DOHH2 (cell line): ENCODE results near the gene CNGA1.

Source experiments
- H3F3A ChIP-seq: fragments of 200-600 bp; sonication (generic), shearing (Covaris generic); 2 replicates; pipeline ENCODE4 v1.6.0; 2016; ENCODE audit warnings: antibody characterized with exemption, mild to moderate bottlenecking; ENCODE audit not compliant: control insufficient read depth, insufficient read depth
- H3K27ac ChIP-seq: fragments of 200-600 bp; sonication (generic); 2 replicates; pipeline ENCODE4 v1.5.1; 2014; ENCODE audit warnings: low read depth, mild to moderate bottlenecking, low read length, moderate library complexity
- H3K27me3 ChIP-seq: fragments of 200-600 bp; sonication (generic); 2 replicates; pipeline ENCODE4 v1.6.1; 2014; ENCODE audit warnings: mild to moderate bottlenecking, low read length, mixed read lengths; ENCODE audit not compliant: control insufficient read depth
- H3K36me3 ChIP-seq: fragments of 200-600 bp; sonication (generic); 2 replicates; pipeline ENCODE4 v1.6.1; 2014; ENCODE audit warnings: mild to moderate bottlenecking, low read length, moderate library complexity, mixed read lengths; ENCODE audit not compliant: control insufficient read depth
- H3K4me1 ChIP-seq: fragments of 200-600 bp; sonication (generic); 2 replicates; pipeline ENCODE4 v1.6.1; 2014; ENCODE audit warnings: mild to moderate bottlenecking, low read length, mixed read lengths; ENCODE audit not compliant: control insufficient read depth
- H3K4me2 ChIP-seq: fragments of 200-600 bp; sonication (generic); 2 replicates; pipeline ENCODE4 v1.6.0; 2014; ENCODE audit warnings: mild to moderate bottlenecking, low read length, moderate library complexity
- H3K4me3 ChIP-seq: fragments of 200-600 bp; sonication (generic); 2 replicates; pipeline ENCODE4 v1.5.1; 2014; ENCODE audit warnings: mild to moderate bottlenecking, low read length, mixed read lengths
- H3K79me2 ChIP-seq: fragments of 200-600 bp; sonication (generic); 2 replicates; pipeline ENCODE4 v1.6.1; 2014; ENCODE audit warnings: mild to moderate bottlenecking, low read length, mixed read lengths; ENCODE audit not compliant: control insufficient read depth
- H3K9me2 ChIP-seq: fragments of 200-600 bp; sonication (generic); replicated peaks from 2 replicates; pipeline ENCODE4 v1.6.1; 2014; ENCODE audit warnings: mild to moderate bottlenecking, low read length, mixed read lengths; ENCODE audit not compliant: control insufficient read depth
- H3K9me3 ChIP-seq: fragments of 200-600 bp; sonication (generic); 2 replicates; pipeline ENCODE4 v1.6.1; 2014; ENCODE audit warnings: antibody characterized with exemption, low read length, mixed read lengths; ENCODE audit not compliant: control insufficient read depth, insufficient read depth
- H4K20me1 ChIP-seq: fragments of 200-600 bp; sonication (generic); 2 replicates; pipeline ENCODE4 v1.6.0; 2014; ENCODE audit warnings: low read depth, mild to moderate bottlenecking, antibody characterized with exemption, low read length, moderate library complexity; ENCODE audit not compliant: control insufficient read depth, insufficient read depth
- EZH2phosphoT487 ChIP-seq: fragments of 200-600 bp; sonication (generic); IDR thresholded peaks from 2 replicates; pipeline ENCODE4 v1.6.1; 2017; ENCODE audit warnings: borderline replicate concordance, mild to moderate bottlenecking, antibody characterized with exemption, low read length, moderate library complexity, mixed read lengths
- TF ChIP-seq, protein P1 (sequence below): fragments of 200-600 bp; sonication (generic); IDR thresholded peaks from one replicate; pipeline ENCODE4 v1.5.1; 2014; ENCODE audit warnings: antibody characterized with exemption, mild to moderate bottlenecking, low read depth, low read length; ENCODE audit not compliant: poor library complexity, severe bottlenecking

The CNGA1 gene

DNA sequence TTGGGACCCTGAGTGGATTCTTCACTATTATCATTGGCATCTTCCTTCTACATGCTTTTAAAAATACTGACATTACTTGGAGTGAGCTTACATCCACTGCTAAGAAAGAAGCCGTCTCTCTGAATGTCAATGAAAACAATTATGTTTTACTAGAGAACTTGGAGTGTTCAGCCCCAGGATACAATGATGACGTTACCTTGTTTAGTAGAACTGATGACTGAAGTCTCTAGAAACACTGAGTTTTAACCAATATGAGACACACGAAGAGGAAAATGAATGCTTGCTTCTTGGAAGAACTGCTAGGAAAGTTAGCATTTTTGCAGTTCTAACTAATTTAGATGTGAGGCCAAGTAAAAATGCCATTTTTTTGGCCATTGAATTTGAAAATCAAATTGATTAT, 19.5 kb upstream of the CNGA1 start:
- Histone ChIP-seq H3K9me3 (no peaks in the 10 kb centered on the region), H3K4me3 (peak overlapping the region; percentile 57), H3K9me2 (no peaks in the 10 kb centered on the region), H3F3A (peaks cover 24% of the 10 kb centered on the region), H3K4me1 (peaks cover 84% of the 10 kb centered on the region), H3K79me2 (no peaks in the 10 kb centered on the region), H3K27me3 (no peaks in the 10 kb centered on the region), H4K20me1 (no peaks in the 10 kb centered on the region), H3K27ac (peak overlapping the region; percentile 85), H3K36me3 (peaks cover 3% of the 10 kb centered on the region; the same call in 1 of the 2 replicates), H3K4me2 (peak overlapping the region; percentile 81)
- no peak for TF ChIP-seq EZH2phosphoT487
- TF ChIP-seq, protein P1, sequence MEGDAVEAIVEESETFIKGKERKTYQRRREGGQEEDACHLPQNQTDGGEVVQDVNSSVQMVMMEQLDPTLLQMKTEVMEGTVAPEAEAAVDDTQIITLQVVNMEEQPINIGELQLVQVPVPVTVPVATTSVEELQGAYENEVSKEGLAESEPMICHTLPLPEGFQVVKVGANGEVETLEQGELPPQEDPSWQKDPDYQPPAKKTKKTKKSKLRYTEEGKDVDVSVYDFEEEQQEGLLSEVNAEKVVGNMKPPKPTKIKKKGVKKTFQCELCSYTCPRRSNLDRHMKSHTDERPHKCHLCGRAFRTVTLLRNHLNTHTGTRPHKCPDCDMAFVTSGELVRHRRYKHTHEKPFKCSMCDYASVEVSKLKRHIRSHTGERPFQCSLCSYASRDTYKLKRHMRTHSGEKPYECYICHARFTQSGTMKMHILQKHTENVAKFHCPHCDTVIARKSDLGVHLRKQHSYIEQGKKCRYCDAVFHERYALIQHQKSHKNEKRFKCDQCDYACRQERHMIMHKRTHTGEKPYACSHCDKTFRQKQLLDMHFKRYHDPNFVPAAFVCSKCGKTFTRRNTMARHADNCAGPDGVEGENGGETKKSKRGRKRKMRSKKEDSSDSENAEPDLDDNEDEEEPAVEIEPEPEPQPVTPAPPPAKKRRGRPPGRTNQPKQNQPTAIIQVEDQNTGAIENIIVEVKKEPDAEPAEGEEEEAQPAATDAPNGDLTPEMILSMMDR = no peak

DNA sequence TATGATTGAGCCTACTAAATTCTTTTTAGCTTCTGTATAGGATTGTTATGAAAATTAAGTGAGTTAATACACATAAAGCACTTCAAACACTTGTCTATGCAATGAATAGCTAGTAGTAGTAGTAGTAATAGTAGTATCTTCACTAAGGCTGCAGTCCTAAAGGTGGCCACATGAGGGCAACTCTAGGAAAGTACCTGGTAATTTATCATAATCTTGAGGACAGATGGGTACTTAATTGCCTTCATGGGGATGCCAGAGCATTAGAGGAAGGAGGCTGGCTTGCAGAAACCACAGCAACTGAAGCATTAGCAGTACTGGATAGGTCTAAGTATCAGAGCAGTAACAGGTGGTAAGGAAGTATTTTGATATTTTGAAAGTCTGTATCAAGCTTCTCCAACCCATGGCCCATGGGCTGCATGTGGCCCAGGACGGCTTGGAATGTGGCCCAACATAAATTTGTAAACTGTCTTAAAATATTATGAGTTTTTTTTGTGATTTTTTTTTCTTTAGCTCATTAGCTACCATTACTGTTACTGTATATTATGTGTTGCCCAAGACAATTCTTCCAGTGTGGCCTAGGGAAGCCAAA, 17.4 kb upstream of the CNGA1 start:
- Histone ChIP-seq H3K4me1 (peaks cover 78% of the 10 kb centered on the region), H3K9me3 (no peaks in the 10 kb centered on the region), H3K4me2 (0 out of 2 replicates have a peak overlapping the region, but pooled peaks have one; percentile 39), H3K4me3 (no peak overlapping the region), H3F3A (peaks cover 24% of the 10 kb centered on the region), H3K36me3 (peaks cover 3% of the 10 kb centered on the region; the same call in 1 of the 2 replicates), H3K9me2 (no peaks in the 10 kb centered on the region), H3K27me3 (no peaks in the 10 kb centered on the region), H3K27ac (peak overlapping the region; percentile 85; the same call in 1 of the 2 replicates), H4K20me1 (no peaks in the 10 kb centered on the region), H3K79me2 (no peaks in the 10 kb centered on the region)
- no peak for TF ChIP-seq EZH2phosphoT487
- TF ChIP-seq, protein P1 = peak; percentile 86

DNA sequence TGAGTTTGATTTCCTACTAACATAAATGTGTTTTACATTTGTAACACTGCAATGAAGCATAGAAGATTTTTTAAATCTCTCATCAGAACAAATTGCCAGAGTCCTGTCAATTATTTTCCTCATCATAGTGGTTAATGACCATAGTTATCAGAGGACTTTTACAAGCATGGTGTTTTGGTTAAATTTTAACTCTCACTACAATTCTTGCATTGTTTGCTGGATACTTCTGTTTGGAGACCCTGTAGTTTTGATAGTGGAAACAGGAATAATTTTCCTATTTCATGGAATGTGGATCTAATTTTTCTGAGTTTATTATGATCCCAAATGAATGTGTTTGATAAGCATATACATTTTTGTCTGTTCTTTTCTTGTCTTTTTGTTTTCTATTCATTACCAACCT, 16.9 kb upstream of the CNGA1 start:
- no peaks in the 10 kb centered on the region for H3K27me3 ChIP-seq
- H4K20me1 ChIP-seq = no peaks in the 10 kb centered on the region
- no peaks in the 10 kb centered on the region for H3K79me2 ChIP-seq
- H3K4me3 ChIP-seq = no peak overlapping the region
- no peak overlapping the region for H3K27ac ChIP-seq
- no peak overlapping the region for H3K4me2 ChIP-seq
- no peaks in the 10 kb centered on the region for H3K9me3 ChIP-seq
- peaks cover 24% of the 10 kb centered on the region for H3F3A ChIP-seq
- peaks cover 3% of the 10 kb centered on the region; the same call in 1 of the 2 replicates for H3K36me3 ChIP-seq
- TF ChIP-seq, protein P1 = no peak
- TF ChIP-seq EZH2phosphoT487 = no peak
- H3K4me1 ChIP-seq = peaks cover 79% of the 10 kb centered on the region
- no peaks in the 10 kb centered on the region for H3K9me2 ChIP-seq
